NCI-H2171 treated with DMSO at 0.1 percent for 48 hours (cell line): ENCODE data around the gene PRSS37.
"Not testable (repeated sequence)": the region's sequence is repeated elsewhere in the genome, so short reads cannot be mapped to it uniquely, and the experiment has no call there.

Experiments
- DNase-seq: peaks from one replicate; lab custom pipeline; 2025; lab: John Stamatoyannopoulos, UW

Gene PRSS37, protein sequence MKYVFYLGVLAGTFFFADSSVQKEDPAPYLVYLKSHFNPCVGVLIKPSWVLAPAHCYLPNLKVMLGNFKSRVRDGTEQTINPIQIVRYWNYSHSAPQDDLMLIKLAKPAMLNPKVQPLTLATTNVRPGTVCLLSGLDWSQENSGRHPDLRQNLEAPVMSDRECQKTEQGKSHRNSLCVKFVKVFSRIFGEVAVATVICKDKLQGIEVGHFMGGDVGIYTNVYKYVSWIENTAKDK

DNA sequence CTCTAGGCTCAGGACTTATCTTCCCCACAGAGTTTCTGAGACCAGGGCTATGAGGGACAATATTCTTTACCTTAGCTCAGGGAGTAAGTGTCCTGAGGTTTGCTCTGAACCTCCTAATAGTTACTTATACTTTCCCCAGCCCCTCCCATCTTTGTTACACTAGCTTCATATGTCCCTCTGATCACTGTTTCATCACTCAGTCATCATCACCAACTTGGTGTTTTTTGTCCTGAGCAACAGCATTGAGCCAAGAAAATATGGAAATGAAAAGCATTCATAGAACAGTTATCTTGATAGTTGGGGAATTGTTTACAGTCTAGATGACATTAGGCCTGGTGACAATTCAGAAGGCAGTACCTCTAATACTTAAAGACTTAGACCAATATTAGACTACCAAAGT, at the start of gene PRSS37:
PRSS37 (minus strand) TSS at position 101 of the 400 bp plus-strand sequence. CDS start 436 bp downstream, outside the sequence.
- DNase-seq, result no peak

DNA sequence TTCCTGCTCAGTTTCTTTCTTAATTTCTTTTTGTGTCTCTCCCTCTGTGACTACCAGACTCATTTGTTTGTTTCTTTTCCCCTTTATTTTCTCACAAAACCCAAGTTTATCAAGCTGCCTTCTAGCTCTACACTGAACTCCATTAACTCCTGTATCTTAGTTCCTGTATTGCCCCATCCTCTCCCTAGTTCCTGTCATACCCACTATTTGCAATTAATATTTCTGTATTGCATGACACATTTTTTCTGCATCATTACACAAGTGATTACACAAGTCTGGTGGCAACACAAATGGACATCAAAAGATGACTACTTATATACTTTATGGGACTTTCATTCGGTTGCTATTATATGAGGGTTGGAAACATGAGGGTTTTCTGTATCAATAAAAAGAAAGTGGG, 48.0 kb upstream of the PRSS37 start:
- DNase-seq, result no peak

DNA sequence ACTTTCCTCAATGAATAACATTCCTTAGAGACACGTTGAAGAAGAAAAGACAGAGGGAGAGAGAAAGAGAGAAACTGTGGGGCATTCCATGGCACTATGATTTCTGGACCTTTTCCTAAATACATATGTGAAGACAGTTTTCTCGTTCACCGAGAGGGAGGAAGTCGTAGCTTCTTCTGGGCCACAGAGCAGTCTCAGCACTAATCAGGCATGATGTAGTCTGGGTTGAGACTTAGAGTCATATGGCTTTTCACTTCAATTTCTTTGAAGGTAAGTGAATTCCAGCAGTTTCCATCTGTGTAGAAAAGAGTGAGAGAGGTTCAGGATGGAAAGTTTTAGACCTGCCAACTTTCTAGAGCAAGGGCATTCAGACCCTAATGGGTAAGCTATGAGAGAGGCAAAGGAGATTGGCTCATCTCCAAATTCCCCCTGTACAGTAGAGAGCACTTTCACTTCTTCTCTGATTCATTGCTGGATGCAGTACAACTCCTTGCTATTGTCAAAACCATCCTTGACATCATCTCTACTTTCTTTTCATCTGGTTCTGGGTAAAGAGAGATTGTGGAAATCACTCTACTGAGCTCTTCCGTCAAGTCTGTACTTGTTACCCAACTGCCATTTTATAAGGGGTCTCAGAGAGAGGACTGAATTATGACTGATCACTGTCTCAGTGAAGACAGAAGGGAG, 43.4 kb upstream of the PRSS37 start:
- no peak for DNase-seq

DNA sequence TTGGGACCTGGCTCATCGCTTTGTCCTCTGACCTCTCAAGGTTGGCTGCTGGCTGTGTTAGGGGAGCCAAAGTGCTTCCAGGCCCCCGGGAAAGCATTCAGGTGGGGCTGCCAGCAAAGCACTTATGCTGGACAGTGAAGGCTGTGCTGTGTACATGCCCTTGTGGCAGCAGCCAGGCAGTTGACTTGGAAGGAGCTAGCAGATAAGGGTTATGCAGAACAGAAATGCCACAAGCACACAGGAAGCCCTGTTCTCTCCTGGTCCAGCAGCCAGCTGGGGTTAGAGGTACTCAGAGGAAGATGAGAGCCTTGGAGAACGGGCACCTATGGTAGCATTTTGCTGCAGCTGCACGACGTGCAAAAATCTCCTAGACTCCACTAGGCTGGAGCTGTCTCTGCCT, 39.7 kb upstream of the PRSS37 start:
- DNase-seq, result no peak

DNA sequence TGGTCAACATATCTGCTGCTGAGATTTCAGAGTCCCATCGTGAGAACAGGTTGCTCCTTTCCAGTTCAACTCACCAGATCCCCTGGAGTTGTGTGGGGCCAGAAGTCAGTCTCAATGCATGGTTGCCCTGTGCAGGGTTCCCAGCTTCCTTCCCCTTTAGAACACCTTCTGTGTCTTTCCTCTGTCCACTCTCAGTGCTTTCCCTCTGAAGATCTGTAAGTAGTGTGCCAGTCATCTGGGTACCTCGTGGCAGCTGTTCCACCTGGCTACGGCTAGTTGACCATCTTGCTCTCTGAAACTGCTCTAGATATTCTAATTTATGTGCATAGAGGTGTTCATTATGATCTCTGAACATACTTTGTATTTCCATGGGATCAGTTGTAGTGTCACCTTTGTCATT, 36.1 kb upstream of the PRSS37 start:
- no peak for DNase-seq

DNA sequence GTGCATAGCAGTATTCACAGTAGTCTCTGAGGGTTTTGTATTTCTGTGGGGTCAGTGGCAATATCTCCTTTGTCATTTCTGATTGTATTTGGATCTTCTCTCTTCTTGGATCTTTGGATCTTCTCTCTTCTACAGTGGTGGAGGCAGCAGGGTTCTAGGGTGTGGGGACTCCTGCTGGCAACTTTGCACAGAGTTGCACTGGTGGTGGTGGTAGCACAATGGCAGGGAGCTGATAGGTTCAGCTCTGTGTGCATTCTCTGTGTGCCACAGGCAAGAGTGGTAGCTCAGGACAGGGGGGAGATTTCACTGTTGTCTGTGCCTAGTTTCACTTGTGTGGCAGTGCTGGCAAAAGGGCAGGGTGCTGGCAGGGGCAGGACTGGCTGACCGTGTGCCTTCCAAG, 35.1 kb upstream of the PRSS37 start:
- DNase-seq, result no peak

DNA sequence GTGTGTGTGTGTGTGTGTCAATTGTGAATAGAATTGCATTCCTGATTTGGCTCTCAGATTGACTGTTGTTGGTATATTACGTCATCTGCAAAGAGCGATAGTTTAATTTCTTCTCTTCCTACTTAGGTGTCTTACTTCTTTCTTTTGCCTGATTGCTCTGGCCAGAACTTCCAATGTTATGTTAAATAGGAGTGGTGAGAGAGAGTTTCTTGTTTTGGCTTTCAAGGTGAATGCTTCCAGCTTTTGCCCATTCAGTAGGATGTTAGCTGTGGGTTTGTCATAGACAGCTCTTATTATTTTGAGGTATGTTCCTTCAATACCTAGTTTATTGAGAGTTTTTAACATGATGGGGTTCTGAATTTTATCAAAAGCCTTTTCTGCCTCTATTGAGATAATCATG, 34.2 kb upstream of the PRSS37 start:
- no peak for DNase-seq

DNA sequence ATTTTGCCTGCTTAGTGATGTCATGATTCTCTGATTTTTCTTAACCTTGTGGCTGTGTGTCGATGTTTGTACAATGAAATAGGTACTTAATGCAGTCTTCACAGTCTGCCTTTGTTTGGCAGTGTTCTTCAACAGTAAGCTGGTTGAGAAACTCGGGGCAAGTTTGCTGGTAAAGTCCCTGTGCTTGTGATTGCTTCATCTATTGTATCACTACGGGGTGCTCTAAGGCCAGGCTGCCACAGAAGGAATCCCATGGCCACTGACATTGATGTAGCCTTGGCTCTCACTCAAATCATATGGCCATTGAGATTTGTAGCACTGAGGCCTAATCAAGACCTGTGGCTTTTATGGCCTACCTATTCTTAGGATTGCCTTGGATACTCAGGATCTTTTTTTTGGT, 33.5 kb upstream of the PRSS37 start:
- no peak for DNase-seq

DNA sequence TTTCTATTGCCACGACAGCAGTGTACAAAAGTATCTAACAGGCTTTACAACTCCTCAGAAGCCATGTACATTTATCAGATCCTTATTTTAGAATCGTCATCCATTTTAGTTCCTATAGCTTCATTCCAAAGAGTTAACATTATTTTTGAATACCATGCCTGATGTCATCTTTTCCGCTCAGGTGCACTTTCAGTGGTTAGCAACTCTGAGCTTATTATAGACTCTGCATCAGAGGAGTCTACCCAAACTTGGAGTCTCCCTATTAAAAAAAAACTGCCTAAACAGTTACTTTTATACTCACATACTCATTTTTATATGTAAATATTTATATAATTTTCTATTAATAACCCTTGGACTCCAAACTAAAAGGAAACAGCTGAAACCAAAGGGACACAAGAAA, 31.6 kb upstream of the PRSS37 start:
- DNase-seq, result no peak

DNA sequence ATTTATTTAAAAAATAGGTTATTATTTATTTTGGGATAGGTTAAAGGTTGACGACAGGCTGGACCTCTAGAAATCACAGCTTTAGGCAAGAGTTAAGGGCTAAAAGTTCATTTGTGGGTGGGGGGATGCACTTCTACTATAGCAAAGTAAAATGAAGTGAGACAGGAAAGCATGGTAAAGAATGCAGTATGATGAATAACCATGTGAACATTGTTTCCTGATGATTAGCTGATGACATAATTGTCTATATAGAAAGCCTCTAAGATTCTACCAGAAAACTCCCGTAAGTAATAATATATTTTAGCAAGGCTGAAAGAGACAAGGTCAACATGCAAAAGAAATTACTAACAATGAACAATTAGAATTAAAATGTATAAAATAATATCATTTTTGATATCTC, 25.7 kb upstream of the PRSS37 start:
- no peak for DNase-seq

DNA sequence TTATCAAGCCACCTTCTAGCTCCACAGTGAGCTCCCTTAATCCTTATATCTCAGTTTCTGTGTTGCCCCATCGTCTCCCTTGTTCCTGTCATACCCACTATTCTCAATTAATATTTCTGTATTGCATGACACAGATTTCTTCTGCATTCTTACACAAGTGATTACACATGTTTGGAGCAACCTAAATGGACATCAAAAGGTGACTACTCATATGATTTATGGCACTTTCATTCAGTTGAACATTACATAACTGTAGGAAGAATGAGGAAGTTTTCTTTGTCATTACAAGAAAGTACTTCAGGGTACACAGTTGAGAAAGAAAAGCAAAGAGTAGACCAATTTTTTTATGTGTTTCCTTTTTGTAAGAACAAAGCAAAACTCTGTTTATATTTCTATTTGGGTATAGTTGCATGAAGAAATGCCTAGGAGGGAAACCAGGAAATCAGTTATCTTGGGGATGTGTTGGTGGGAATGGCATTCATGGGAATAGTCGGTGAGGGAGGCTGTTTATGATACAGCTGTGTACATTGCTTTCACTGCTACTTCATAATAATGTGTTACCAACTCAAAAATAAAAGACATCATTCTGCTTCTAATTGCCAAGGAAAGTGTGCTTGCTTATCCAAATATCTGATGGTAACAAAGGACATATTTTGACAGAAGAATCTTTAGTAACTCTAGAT, 23.6 kb upstream of the PRSS37 start:
- DNase-seq, result no peak

DNA sequence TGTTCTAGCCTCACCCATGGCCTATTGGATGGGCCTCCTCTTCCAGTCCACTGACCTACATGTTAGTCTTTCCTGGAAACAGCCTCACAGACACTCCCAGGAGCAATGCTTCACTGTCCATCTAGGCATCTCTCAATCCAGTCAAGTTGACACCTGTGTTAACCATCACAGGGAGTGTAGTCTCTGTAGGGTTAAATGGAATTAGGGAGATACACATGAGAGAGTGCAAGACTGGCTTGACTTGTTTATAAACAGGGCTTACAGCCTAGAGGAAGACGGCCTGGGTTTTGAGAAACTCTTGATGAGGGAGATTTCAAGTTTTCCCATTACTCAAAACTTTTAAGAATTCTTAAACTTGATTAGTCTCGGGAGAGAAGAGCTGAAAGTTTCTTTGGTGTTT, 18.9 kb upstream of the PRSS37 start:
- no peak for DNase-seq

DNA sequence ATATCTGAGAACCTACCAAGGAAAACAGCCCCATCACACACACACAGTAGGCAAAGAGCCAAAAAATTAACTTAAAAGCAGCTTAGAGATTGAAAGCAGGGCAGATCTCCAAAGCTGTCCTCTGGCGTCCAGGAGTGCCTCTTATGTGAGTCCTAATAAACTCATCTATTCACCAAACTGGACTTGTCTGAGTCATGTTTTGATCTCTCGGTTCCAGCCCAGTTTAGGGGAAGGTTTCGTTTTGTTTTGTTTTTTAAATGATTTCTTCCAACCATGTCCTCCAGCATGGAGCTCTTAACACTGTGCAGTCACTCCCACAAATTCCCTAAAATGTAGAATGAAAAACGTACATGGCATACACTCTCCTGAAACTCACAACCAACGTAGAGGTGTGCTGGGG, 6.7 kb upstream of the PRSS37 start:
- no peak for DNase-seq

DNA sequence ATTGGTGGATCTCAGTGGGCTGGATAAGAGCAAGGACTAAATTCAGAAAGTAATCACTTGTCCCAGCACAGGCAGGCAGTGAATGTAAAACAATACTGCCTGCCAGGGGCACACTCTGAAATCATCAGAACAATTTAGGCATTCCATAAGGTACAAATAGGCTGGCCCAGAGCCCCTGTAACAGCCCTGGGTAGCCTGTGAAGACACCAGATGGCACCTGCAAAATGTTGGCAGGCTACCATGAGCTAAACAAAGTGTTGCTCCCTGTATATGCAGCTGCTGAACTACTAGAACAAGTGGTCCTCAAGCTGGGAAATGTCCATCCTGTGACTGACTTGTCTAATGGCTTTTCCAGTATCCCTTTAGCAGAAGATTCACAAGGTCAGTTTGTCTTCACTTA, 3.0 kb upstream of the PRSS37 start:
- DNase-seq, result peak; percentile 86

DNA sequence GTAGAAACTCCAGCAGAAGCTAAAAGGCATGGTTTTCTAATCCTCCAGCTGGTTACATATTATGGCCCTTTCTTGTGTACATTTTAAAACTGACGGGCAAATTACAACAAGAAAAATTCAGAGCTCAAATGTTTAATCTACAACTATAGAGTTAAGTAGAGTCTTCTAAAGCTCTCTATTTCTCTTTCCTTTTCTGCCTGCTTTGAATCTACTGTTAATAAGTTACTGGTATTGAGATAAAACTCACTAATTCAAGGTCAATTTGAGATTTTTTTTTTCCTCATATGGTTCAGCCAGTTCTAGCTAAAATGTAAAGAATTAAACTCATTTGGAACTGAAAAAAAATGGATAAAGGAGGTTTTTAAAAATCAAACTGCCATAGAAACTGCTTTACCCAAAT, 1.6 kb upstream of the PRSS37 start:
- DNase-seq, result no peak

DNA sequence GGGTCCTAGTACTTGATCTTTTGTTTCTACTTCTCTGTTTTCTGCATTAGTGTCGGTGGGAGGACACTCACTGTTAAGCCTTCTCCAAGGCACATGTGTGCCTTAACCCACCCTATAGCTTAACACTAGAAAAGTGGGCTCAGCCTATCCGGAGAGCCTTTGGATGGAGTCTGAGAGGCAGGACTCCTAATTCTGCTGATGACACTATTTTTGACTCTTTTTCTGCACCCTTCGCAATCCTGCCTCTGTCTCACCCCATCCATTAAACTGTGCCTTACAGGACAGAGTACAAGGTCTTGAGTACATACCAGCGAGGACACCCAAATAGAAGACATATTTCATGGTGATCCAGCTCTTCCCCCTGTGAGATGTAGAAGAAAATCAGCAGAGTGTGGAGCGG, 577 bp downstream of the PRSS37 start:
- no peak for DNase-seq

DNA sequence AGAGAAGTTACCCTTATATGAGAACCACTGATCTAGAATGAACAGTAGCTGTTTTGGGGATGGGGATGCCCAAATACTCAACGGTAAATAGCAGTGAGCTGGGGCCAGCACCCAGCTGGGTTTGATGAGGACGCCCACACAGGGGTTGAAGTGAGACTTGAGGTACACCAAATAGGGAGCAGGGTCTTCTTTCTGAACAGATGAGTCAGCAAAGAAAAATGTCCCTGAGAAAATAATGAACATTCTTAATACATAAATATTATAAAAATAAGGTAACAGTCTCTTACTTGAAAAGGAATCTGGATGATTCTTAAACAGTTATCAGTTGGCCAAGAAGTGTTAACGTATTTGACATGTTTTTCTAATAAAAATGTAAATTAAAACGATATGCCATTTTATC, 2.0 kb downstream of the PRSS37 start:
- DNase-seq, result no peak

DNA sequence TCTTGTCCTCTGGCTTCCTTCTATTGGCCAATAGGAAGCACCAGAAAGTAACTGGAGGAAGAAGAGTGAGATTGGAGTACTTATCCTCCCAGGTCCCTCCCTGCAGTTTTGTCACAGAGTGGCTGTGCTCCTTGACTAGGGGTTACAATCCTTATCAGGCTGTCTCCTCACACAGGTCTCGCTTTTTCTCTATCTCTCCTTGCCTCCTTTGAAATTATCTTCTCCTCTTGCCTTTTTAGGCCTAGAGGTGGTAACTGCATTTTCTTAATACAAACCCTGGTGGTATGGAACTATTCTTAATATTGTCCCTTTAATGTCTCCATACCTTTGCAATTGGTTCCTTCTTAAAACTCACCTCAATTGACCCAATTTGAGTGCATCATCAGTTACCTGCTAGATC, 2.7 kb downstream of the PRSS37 start:
- DNase-seq, result no peak

DNA sequence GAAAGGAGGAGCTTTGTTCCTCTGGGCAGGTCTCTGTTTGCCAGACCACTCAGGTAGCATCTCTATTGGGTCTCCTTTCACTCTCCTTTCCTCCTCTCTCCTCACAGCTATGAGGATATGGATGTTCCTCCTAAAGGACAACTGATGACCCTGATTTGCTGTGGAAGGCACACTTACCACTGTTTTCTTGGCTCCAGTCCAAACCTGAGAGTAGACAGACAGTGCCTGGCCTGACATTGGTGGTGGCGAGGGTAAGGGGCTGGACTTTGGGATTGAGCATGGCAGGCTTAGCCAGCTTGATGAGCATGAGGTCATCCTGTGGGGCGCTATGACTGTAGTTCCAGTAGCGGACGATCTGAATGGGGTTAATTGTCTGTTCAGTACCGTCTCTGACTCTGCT, 3.6 kb downstream of the PRSS37 start:
- no peak for DNase-seq

DNA sequence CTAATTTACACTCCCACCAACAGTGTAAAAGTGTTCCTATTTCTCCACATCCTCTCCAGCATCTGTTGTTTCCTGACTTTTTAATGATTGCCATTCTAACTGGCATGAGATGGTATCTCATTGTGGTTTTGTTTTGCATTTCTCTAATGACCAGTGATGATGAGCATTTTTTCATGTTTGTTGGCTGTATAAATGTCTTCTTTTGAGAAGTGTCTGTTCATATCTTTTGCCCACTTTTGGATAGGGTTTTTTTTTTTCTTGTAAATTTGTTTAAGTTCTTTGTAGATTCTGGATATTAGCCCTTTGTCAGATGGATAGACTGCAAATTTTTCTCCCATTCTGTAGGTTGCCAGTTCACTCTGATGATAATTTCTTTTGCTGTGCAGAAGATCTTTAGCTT, 18.9 kb downstream of the PRSS37 start:
- DNase-seq, result not testable (repeated sequence)

DNA sequence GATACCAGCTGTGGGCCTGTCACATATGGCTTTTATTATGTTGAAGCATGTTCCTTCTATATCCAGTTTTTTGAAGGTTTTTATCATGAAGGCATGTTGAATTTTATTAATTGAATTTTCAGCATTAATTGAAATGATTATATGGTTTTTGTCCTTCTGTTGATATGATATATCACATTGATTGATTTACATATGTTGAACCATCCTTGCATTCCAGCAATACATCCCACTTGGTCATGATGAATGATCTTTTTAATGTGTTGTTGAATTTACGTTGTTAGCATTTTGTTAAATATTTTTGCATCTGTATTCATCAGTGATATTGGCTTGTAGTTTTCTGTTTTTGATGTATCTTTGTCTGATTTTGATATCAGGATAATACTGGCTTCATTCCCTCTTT, 21.2 kb downstream of the PRSS37 start:
- DNase-seq, result no peak

DNA sequence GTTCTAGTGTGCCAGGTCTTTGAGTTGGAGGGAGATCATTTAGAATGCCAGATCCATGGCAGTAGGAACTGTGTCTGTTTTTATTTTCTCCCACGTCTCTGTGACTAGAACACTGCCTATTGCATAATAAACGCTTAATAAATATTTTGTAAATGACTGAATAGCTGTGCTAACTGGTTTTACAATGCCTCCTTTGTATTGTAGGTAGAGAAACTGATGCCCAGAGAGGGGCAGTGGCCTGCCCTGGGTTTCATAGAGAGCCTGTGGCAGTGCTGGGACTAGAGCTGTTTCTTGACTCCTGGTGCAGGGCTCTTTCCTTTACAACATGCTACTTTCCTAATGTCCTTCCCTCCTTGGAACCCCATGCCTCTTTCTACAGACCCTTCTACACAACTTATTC, 48.8 kb downstream of the PRSS37 start:
- no peak for DNase-seq

DNA sequence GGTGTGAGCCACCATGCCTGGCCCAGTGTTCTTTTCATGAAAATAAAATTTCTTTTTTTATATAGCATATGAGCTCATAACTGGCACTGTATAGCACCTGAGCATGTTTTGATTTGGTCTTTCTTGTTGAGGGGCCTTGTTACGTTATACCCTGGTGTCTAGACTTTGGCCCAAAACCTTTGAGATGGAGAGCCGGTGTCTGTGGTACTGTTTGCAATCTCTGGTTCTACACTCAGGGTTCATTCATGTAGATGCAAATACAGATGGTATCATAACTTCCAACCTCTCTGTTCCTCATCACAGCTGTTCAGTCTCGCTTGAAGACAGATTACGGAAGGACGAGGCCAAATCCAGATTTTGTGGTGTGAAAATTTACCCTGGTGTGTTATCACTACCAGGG, 51.4 kb downstream of the PRSS37 start, which contains the start of gene TAS2R5:
TAS2R5 (plus strand) TSS at position 301 of the 400 bp plus-strand sequence. CDS start 145 bp downstream, outside the sequence.
- DNase-seq, result no peak
